Body of pancreas (tissue), 4 donors: ENCODE results near the gene CACNA1S.

Experiments
- POLR2A ChIP-seq, 3 donors: fragments of 450-650 bp; IDR thresholded peaks; one replicate each; pipeline ENCODE4 v1.6.1; 2016; ENCODE audit warnings: antibody characterized with exemption in 3 of 3, mild to moderate bottlenecking in 2 of 3
- TF ChIP-seq, protein P1 (sequence below), 7 experiments: fragments of 450-650 bp in 4 of 7; fragments of 200-600 bp in 3 of 7; sonication (generic) in 3 of 7; IDR thresholded peaks; one replicate each; pipeline ENCODE4 v1.5.1; 2016 to 2019; ENCODE audit warnings: antibody characterized with exemption in 7 of 7

DNA sequence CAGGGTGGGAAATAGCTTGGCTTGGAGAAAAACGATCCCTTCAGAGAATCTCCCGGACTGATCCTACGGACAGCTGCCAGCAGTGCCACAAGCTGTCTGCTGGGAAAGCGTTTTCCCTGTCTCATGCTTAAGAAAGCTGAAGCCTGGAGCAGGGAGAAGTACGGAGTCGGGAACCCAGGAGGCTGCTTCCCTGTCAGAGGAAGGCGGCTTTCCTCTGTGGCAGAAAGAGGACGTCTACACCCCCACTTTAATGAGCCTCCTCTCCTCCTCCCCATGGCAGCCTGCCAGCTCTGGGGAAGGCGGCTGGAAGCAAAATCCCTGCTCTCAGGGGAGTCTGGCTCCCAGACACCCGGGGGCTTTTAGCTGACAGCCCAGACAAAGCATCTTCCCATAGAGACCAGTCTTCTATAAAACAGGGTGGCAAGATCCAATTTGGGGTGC is 96.0 kb downstream of the CACNA1S start:
- TF ChIP-seq, protein P1, sequence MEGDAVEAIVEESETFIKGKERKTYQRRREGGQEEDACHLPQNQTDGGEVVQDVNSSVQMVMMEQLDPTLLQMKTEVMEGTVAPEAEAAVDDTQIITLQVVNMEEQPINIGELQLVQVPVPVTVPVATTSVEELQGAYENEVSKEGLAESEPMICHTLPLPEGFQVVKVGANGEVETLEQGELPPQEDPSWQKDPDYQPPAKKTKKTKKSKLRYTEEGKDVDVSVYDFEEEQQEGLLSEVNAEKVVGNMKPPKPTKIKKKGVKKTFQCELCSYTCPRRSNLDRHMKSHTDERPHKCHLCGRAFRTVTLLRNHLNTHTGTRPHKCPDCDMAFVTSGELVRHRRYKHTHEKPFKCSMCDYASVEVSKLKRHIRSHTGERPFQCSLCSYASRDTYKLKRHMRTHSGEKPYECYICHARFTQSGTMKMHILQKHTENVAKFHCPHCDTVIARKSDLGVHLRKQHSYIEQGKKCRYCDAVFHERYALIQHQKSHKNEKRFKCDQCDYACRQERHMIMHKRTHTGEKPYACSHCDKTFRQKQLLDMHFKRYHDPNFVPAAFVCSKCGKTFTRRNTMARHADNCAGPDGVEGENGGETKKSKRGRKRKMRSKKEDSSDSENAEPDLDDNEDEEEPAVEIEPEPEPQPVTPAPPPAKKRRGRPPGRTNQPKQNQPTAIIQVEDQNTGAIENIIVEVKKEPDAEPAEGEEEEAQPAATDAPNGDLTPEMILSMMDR (IDR thresholded peaks at IDR 0.05): no peak
- no peak for TF ChIP-seq POLR2A (IDR thresholded peaks at IDR 0.05)
